K562 (cell line): ENCODE measurements around the gene CRADD. TPM values are rescaled to one million over a fixed set of nuclear protein-coding genes. Genes with fewer than 3 reads are reported as not detected.
A peak's percentile ranks its signal among the peaks of the same experiment; 100 is the strongest.

Experiments
- CEBPB ChIP-seq: fragments of 450-650 bp; IDR thresholded peaks from 2 replicates; pipeline ENCODE4 v1.6.1; 2016; ENCODE audit warnings: missing genetic modification characterization, missing compliant biosample characterization
- CEBPG ChIP-seq, 3 experiments: fragments of 200-800 bp in 1 of 3; sonication (Bioruptor generic) in 1 of 3; sonication (generic) in 1 of 3; formaldehyde crosslinking in 1 of 3; IDR thresholded peaks in 2 of 3; conservative IDR thresholded peaks in 1 of 3; 2 replicates each; pipeline versions ENCODE4 v1.6.1 to v1.8.0; 2016 to 2022; ENCODE audit warnings: missing compliant biosample characterization in 2 of 3, missing genetic modification characterization in 2 of 3, mild to moderate bottlenecking in 1 of 3, missing genetic modification reagents in 1 of 3
- FOXK2 ChIP-seq, 2 experiments: fragments of 450-650 bp; IDR thresholded peaks in 1 of 2; conservative IDR thresholded peaks in 1 of 2; 2 replicates each; pipeline ENCODE4 v1.6.1; 2016; ENCODE audit warnings: low read depth in 2 of 2, mild to moderate bottlenecking in 1 of 2
- HDAC3 ChIP-seq: fragments of 450-650 bp; IDR thresholded peaks from 2 replicates; pipeline ENCODE4 v1.6.1; 2018; ENCODE audit warnings: borderline replicate concordance, mild to moderate bottlenecking, moderate library complexity; ENCODE audit not compliant: partially characterized antibody
- HDAC8 ChIP-seq: fragments of 450-650 bp; IDR thresholded peaks from 2 replicates; pipeline ENCODE4 v1.6.1; 2016; ENCODE audit warnings: mild to moderate bottlenecking, missing genetic modification characterization, moderate library complexity, missing compliant biosample characterization
- HLTF ChIP-seq: fragments of 450-650 bp; IDR thresholded peaks from 2 replicates; pipeline ENCODE4 v1.6.1; 2016
- HMG20A ChIP-seq: fragments of 450-650 bp; formaldehyde crosslinking; conservative IDR thresholded peaks from 2 replicates; pipeline ENCODE4 v1.4.0; 2020; ENCODE audit warnings: mild to moderate bottlenecking, mixed read lengths
- JUNB ChIP-seq: fragments of 450-650 bp; formaldehyde crosslinking; conservative IDR thresholded peaks from 2 replicates; pipeline ENCODE4 v1.4.0; 2020; ENCODE audit warnings: mild to moderate bottlenecking
- MAFG ChIP-seq: fragments of 450-650 bp; conservative IDR thresholded peaks from 2 replicates; pipeline ENCODE4 v1.6.1; 2016; ENCODE audit warnings: missing genetic modification characterization, missing compliant biosample characterization
- TSC22D4 ChIP-seq: fragments of 450-650 bp; IDR thresholded peaks from 2 replicates; pipeline ENCODE4 v1.6.1; 2016; ENCODE audit warnings: missing genetic modification characterization, missing biosample characterization, control low read depth
- ZKSCAN1 ChIP-seq: fragments of 150-350 bp; IDR thresholded peaks from 2 replicates; pipeline ENCODE4 v1.6.1; 2016; ENCODE audit warnings: low read depth, low read length
- ZNF175 ChIP-seq: fragments of 200-800 bp; sonication (Bioruptor generic); IDR thresholded peaks from 2 replicates; pipeline ENCODE4 v1.6.1; 2016; ENCODE audit warnings: low read depth, mild to moderate bottlenecking, missing genetic modification characterization, missing compliant biosample characterization
- ZNF707 ChIP-seq: fragments of 250-450 bp; sonication (Bioruptor Pico); conservative IDR thresholded peaks from 2 replicates; pipeline ENCODE4 v1.8.0; 2022; ENCODE audit warnings: inconsistent platforms, mild to moderate bottlenecking, moderate library complexity
- polyA plus RNA-seq, 8 experiments: library from polyadenylated mRNA; depleted of rRNA in 4 of 8; stranded (reverse) in 5 of 8; unstranded in 3 of 8; fragments of >200 nt; fragmentation: Nextera tagmentation in 2 of 8; fragmentation: Illumina TruSeq in 1 of 8; extraction: Ambion mirVana in 2 of 8; extraction: Trizol in 1 of 8; gene quantifications; 2 replicates each; pipeline versions ENCODE4 v1.2.1 to v1.2.3, GENCODE V29; 2011 to 2014; ENCODE audit warnings: inconsistent platforms in 1 of 8, missing spikeins in 1 of 8
- total RNA-seq, 7 experiments: library from RNA; depleted of rRNA in 6 of 7; stranded (reverse); fragments of >200 nt in 6 of 7; fragmentation: Illumina TruSeq in 2 of 7; extraction: Trizol in 2 of 7; gene quantifications; 2 replicates each; pipeline versions ENCODE4 v1.2.1 to v1.2.3, GENCODE V29; 2011 to 2021; ENCODE audit warnings: low replicate concordance in 1 of 7
- TF ChIP-seq, protein P1 (sequence below): fragments of 250-450 bp; sonication (Bioruptor Pico); IDR thresholded peaks from 2 replicates; pipeline ENCODE4 v1.5.0; 2021; ENCODE audit warnings: mild to moderate bottlenecking, borderline replicate concordance
- TF ChIP-seq, protein P2 (sequence below): fragments of 250-450 bp; sonication (Bioruptor Pico); IDR thresholded peaks from 2 replicates; pipeline ENCODE4 v1.9.0; 2021; ENCODE audit warnings: mild to moderate bottlenecking
- TF ChIP-seq, protein P3 (sequence below): fragments of 450-650 bp; IDR thresholded peaks from 2 replicates; pipeline ENCODE4 v1.6.1; 2017; ENCODE audit warnings: antibody characterized with exemption, mild to moderate bottlenecking
- TF ChIP-seq, protein P4 (sequence below): fragments of 450-650 bp; formaldehyde crosslinking; IDR thresholded peaks from 2 replicates; pipeline ENCODE4 v1.4.0; 2020; ENCODE audit warnings: mild to moderate bottlenecking, moderate library complexity

Gene CRADD
- total and polyA plus RNA-seq, 9 of the 15 experiments (the other 6 are each of a cell fraction or from before 2014, with no cell fraction given) = 20.5 to 41.1 (median 25.9) TPM

DNA sequence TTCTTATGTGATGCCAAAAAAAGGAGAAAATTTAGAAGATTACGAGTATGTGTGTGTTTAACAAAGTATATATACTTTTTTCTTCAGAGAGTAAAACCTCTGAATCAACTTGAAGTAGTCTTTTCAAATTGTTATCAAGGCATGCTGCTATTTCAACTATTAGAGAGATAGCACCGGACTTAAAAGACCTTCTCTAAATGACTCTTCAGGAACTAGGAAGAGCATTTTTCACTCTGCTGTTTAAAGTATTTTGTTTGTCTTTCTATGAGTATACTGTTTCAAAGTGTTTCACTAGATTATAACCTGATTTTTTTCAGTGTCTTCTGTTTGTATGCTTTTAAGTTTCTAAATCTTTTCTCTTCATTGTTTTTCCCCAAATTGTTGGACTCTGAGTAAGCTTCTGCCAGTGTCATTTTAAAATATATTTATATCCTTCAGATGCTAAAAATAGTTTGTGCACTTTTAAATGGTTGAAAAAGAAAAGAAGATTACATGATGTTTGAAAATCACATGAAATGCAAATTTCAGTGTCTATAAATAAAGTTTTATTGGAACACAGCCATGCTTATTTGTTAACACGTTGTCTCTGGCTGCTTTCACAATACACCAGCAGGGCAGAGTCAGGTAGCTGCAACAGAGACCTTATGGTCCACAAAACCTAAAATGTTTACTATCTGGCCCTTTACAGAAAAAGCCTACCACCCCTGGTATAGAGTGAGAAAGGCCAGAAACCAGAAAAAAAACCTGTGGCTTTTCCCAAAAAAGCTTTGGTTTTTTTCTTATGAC, 21.3 kb downstream of the CRADD start (continued):
- TF ChIP-seq HDAC3 (no peak), JUNB (CRISPR knock-in tag) (no peak), ZNF707 (CRISPR knock-in tag) (no peak), ZNF175 (CRISPR knock-in tag) (no peak), HLTF (no peak), ZKSCAN1 (0 out of 2 replicates have a peak, but pooled peaks have one; percentile 31), CEBPG (CRISPR knock-in tag; IDR thresholded peaks at IDR 0.05) (no peak), CEBPG (tag; conservative IDR thresholded peaks at IDR 0.05 in 1 of 2, IDR thresholded peaks at IDR 0.05 in 1 of 2) (peak; percentile 31 to 49; a peak in 2 of 4 replicates), FOXK2 (conservative IDR thresholded peaks at IDR 0.05 in 1 of 2, IDR thresholded peaks at IDR 0.05 in 1 of 2; ENCODE audit: low read depth in 2 of 2) (0 out of 4 replicates have a peak, but pooled peaks of 1 of the 2 experiments have one; percentile 20), HDAC8 (no peak), MAFG (no peak; the same call in 1 of the 2 replicates), CEBPB (tag) (peak; percentile 82), HMG20A (CRISPR knock-in tag) (no peak), TSC22D4 (tag) (no peak)
- TF ChIP-seq, protein P1, sequence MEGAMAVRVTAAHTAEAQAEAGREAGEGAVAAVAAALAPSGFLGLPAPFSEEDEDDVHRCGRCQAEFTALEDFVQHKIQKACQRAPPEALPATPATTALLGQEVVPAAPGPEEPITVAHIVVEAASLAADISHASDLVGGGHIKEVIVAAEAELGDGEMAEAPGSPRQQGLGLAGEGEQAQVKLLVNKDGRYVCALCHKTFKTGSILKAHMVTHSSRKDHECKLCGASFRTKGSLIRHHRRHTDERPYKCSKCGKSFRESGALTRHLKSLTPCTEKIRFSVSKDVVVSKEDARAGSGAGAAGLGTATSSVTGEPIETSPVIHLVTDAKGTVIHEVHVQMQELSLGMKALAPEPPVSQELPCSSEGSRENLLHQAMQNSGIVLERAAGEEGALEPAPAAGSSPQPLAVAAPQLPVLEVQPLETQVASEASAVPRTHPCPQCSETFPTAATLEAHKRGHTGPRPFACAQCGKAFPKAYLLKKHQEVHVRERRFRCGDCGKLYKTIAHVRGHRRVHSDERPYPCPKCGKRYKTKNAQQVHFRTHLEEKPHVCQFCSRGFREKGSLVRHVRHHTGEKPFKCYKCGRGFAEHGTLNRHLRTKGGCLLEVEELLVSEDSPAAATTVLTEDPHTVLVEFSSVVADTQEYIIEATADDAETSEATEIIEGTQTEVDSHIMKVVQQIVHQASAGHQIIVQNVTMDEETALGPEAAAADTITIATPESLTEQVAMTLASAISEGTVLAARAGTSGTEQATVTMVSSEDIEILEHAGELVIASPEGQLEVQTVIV (CRISPR knock-in tag) = no peak
- TF ChIP-seq, protein P2, sequence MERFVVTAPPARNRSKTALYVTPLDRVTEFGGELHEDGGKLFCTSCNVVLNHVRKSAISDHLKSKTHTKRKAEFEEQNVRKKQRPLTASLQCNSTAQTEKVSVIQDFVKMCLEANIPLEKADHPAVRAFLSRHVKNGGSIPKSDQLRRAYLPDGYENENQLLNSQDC (CRISPR knock-in tag) = no peak
- TF ChIP-seq, protein P3, sequence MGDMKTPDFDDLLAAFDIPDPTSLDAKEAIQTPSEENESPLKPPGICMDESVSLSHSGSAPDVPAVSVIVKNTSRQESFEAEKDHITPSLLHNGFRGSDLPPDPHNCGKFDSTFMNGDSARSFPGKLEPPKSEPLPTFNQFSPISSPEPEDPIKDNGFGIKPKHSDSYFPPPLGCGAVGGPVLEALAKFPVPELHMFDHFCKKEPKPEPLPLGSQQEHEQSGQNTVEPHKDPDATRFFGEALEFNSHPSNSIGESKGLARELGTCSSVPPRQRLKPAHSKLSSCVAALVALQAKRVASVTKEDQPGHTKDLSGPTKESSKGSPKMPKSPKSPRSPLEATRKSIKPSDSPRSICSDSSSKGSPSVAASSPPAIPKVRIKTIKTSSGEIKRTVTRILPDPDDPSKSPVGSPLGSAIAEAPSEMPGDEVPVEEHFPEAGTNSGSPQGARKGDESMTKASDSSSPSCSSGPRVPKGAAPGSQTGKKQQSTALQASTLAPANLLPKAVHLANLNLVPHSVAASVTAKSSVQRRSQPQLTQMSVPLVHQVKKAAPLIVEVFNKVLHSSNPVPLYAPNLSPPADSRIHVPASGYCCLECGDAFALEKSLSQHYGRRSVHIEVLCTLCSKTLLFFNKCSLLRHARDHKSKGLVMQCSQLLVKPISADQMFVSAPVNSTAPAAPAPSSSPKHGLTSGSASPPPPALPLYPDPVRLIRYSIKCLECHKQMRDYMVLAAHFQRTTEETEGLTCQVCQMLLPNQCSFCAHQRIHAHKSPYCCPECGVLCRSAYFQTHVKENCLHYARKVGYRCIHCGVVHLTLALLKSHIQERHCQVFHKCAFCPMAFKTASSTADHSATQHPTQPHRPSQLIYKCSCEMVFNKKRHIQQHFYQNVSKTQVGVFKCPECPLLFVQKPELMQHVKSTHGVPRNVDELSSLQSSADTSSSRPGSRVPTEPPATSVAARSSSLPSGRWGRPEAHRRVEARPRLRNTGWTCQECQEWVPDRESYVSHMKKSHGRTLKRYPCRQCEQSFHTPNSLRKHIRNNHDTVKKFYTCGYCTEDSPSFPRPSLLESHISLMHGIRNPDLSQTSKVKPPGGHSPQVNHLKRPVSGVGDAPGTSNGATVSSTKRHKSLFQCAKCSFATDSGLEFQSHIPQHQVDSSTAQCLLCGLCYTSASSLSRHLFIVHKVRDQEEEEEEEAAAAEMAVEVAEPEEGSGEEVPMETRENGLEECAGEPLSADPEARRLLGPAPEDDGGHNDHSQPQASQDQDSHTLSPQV = 0 out of 2 replicates have a peak, but pooled peaks have one; percentile 35
- TF ChIP-seq, protein P4, sequence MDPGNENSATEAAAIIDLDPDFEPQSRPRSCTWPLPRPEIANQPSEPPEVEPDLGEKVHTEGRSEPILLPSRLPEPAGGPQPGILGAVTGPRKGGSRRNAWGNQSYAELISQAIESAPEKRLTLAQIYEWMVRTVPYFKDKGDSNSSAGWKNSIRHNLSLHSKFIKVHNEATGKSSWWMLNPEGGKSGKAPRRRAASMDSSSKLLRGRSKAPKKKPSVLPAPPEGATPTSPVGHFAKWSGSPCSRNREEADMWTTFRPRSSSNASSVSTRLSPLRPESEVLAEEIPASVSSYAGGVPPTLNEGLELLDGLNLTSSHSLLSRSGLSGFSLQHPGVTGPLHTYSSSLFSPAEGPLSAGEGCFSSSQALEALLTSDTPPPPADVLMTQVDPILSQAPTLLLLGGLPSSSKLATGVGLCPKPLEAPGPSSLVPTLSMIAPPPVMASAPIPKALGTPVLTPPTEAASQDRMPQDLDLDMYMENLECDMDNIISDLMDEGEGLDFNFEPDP (CRISPR knock-in tag) = no peak
